Stimulated activated CD4-positive, alpha-beta T cell treated with anti-CD3 and anti-CD28 coated beads, TNF-alpha, amount 100 ng/mL, for 48 hours (primary cell): ENCODE results near the gene KCND1.

Source experiments
- DNase-seq, 3 donors: peaks; one replicate each; pipeline ENCODE4 v3.0.0-alpha.2; 2020; ENCODE audit warnings: low read depth in 3 of 3

Gene KCND1

GRCh38 chrX:48974574-48974973 lies 2.9 kb upstream of the KCND1 start:
- no peak for DNase-seq

GRCh38 chrX:48974033-48974432 lies 2.4 kb upstream of the KCND1 start:
- DNase-seq, result no peak

- DNase-seq, result no peak
These were observed 848 bp upstream of the KCND1 start for GRCh38 chrX:48972220-48973164.

DNA sequence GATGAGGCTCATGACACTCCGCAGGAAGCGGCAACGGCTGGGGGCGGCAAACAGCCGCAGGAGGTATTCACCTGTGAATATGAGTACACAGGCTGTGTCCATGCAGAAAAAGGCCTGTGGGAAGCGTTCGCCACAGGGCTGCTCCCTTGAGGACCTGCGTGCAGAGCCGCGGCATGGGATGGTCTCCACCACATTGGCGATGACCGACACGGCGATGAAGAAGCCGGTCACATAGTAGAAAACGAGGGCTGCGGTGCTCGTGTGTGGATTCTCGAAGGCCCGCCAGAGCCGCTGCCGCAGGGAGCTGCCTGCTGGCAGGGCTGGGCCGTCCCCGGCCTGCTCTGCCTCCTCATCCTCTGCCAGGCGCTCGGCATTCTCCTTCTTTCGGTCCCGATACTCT lies 2.2 kb downstream of the KCND1 start:
- no peak for DNase-seq

GRCh38 chrX:48968377-48968776 lies 3.3 kb downstream of the KCND1 start:
- no peak for DNase-seq

DNA sequence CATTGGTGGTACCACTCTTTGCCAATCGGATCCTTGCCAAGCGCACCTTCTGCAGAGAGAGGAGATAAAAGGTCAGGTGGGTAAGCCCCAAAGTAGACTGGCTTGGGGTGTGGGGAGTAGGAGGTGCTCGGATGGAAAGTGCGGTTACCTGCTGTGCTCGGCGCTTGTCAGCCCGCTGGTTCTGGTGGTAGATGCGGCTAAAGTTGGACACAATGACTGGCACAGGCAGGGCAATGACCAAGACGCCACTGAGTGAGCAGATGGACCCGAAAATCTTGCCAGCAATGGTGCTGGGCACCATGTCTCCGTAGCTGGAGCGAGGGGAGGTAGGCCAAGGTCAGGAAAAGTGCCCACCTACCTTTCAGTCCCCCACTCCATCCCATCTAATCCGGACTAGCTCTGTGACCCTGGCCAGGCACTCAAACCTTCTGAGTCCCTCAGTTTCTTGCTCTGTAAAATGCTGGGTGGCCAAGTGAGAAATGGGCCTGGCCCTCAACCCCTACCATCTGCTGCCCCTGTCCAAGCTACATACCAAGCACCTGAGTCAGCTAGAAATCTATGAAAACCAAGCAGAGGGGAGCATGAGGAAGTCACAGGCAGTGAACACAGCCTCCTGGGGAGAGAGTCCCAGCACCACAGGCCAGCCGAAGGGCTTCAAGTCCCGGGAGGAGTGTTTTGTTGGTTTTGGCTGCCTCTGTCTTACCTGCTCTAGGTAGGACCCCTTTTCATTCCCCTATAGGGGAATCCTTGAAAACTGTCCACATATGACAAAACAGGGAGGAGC lies 4.7 kb downstream of the KCND1 start:
- no peak for DNase-seq

- no peak for DNase-seq
These were observed 5.7 kb downstream of the KCND1 start for GRCh38 chrX:48965959-48966358.

GRCh38 chrX:48961585-48962091 lies 10.0 kb downstream of the KCND1 start:
- no peak for DNase-seq

DNA sequence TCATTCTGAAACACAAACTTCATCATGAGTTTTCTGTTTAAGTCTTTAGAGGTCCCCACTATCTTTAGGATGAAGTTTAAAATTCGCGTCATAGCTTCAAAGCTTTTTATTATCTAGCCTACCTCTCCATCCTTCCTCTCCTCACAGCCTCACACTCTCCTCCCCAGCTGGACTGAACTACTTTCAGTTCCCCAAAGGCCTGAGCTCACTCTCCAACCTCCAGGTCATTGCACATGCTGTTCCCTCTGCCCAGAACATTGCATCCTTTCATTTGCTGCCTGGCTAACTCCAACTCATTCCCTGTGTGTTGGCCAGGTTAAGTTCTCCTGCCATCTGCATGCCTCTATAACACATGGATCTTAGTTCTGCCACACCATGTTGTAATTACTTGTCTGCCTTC lies 11.4 kb downstream of the KCND1 start:
- no peak for DNase-seq

GRCh38 chrX:48958635-48959094 lies 13.0 kb downstream of the KCND1 start:
- DNase-seq, result no peak

DNA sequence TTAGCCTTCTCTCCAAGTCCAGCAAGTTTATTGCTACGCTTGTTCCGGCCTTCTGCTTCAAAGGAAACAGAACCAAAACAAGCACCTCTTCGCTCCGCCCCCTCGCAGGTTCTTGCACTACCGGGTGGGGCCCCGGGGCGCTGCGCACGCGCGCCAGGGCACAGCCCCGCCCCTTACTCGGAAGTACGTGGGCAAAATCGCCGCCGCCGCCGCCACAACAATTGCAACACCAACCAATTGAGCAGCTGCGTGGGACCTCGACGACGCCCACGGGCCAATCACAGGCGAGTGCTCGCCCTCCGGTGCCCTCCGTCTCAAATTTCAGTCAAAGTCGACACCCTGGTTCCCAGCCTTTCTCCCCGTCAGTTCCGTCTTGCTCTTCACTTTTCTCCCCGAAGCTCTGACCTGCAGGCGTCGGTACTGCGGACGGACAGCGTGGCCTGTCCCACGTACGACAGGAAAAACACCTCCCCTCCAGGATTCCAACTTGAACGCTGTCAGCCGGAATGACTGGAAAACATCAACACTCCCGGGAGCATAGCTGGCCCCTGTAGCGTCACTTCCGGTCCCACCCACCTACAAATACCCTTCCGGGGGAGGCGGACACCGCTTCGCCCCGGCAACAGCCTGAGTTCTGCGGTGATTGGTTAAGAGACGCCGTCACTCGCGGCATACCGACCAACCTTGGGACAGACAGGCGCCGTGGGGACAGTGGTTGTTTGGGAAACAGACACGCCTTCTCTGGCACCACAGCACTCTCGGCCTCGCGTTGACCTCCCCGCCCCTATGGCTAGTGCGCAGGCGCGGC lies 13.6 kb downstream of the KCND1 start:
- DNase-seq, result peak; percentile 78 to 91 (median 79)

GRCh38 chrX:48957477-48957826 lies 14.2 kb downstream of the KCND1 start, which contains the start of gene OTUD5:
Gene OTUD5 (minus strand): TSS chrX:48957607. CDS start chrX:48957570, 37 bp downstream.
- peak in 1 of 3 donors; percentile 53 for DNase-seq

DNA sequence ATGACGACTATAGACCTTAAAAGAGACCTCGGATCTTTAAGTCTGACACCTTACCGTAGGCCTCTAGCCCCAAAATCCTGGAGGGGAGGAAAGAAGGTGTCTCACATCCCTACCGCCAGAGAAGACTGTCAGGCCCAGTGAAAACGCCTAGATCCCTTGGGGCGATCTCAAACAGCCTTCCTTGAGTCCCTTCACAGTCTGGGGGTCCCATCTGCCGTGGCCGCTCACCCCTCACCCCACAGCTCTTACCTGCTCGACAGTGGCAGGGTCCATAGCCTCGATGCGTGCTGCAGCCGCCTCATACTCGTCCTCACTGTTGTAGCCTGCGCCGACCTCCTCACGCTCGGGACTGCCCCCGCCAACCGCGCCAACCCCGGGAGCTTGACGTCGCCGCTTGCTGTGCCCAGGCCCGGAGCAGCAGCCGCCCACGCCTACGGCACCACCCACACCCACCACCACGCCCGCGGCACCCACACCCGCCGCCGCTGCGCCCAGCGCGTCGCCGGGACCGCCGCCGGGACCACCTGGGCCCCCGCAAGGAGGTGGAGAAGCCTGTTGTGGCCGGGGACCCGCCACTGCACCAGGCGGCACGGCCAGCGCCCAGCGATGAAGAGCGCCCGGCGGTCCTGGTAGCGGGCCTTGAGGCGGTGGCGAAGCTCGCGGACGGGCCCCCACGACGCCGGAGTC lies 14.8 kb downstream of the KCND1 start:
- no peak for DNase-seq

- no peak for DNase-seq
These were observed 23.1 kb downstream of the KCND1 start for GRCh38 chrX:48948589-48948988.

- peak in 1 of 3 donors; percentile 61 for DNase-seq
These were observed 25.9 kb downstream of the KCND1 start for GRCh38 chrX:48945517-48946348.

DNA sequence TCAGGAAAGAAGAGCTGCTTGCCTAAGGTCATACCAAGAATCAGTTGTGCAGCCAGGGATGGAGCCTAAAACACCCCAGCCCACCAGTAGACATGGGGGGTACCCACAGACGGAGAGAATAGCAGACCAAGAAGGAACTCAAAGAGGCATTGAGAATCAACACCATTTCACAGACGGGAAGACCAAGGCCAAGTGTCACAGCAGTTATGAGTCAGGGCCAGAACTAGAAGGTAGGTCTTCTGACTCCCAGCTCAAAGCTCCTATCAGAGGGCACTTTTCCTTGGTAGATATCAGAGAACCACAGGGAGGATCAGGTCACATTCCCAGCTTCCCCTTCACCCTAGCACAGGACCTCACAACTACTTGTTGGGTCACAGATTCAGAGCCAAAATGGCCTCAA lies 28.7 kb downstream of the KCND1 start:
- DNase-seq, result no peak

DNA sequence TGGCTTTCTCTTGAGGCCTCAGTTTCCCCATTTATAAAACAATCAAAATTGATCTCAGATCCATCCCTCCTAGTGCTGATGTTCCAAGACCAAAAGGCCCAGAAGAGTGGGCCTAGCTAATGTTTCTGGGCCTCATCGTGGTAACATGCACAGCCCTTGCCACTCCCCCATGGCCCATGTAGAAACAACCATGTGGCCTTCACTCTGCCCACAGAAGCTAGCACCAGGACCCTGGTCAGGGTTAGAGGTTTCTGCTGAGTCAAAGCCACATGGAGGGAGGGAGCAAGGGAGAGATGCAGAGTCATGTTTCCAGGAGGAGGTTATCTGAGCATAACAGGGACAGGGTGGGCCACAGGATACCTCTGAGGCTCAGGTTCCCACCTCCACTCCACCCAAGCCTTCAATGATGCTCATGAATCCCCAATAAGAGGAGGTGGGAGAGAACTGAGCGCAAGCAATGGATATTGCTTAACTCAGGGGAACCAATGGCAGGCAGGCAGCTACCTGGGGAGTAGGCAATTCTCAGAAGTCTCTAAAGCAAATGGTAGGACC lies 31.2 kb downstream of the KCND1 start:
- DNase-seq, result no peak

- no peak for DNase-seq
These were observed 32.0 kb downstream of the KCND1 start for GRCh38 chrX:48939524-48940228.
